Measurements from ENCODE around the gene GNG14. TPM values are rescaled to one million over a fixed set of nuclear protein-coding genes. Genes with fewer than 3 reads are reported as not detected.
"Not testable (repeated sequence)": the region's sequence is repeated elsewhere in the genome, so short reads cannot be mapped to it uniquely, and the experiment has no call there.

GNG14 gene
- total RNA-seq, 1 donor: not detected

- DNase-seq (ENCODE audit: low read depth in 2 of 3, low spot score in 2 of 3): peak; percentile 70 to 83 (median 83)
Measured at GRCh38 chr19:12666265-12667048, 21.3 kb upstream of the GNG14 start, which contains the start of the genes MAN2B1 and WDR83. Gene MAN2B1 (minus strand): TSS chr19:12666742. CDS start chr19:12666701, 41 bp downstream. Gene WDR83 (plus strand): TSS chr19:12666807. CDS start chr19:12669791, 2,984 bp downstream.

DNA sequence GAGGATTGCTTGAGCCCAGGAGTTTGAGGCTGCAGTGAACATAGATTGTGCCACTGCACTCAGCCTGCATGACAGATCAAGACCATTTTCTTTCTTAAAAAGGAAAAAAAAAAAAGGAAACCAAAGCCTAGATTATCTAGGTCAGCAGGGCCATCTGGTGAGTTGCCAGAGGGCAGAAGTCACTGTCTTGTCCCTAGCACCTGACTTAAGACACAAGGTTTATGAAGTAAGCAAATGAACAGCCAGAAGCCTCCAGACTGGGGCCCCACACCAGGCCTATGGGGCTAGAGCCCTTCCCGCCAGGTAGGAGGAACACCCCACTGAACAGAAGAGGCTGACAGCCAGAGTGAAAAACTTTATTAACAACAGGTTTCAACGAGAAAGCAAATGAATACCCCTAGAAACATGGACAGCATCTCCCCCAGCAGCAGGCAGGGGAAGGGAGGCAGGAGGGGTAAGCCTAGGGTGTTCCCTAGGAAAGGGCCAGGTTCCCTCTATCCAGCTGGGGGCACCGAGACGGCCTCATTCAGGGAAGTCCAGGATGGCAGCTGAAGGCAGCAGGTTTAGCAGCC lies 20.0 kb upstream of the GNG14 start:
- DNase-seq (ENCODE audit: low read depth in 2 of 3, low spot score in 2 of 3): no peak

DNA sequence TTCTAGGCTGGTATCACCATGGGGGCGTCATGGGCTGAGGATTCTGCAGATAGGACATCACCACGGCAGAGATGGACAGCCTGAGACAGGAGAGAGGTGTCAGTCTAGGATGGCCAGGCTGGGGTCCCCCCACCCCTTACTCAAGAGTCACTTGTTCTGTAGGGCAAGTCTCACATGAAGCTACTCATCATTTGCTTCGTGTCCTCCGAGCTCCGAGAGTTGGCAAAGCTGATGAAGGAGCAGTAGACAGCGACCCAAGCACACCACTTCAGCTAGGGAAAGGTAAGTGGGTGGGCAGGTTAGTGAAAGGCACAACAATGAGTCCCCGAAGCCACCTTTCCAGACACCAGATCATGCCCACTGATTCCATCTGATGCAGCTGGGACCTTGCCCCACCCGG lies 19.5 kb upstream of the GNG14 start:
- no peak for DNase-seq (ENCODE audit: low read depth in 2 of 3, low spot score in 2 of 3)

GRCh38 chr19:12668932-12669269 lies 18.9 kb upstream of the GNG14 start:
- DNase-seq (ENCODE audit: low read depth in 2 of 3, low spot score in 2 of 3): peak; percentile 40 to 67 (median 66)

GRCh38 chr19:12669270-12670158 lies 18.3 kb upstream of the GNG14 start:
- peak; percentile 79 to 83 (median 83) for DNase-seq (ENCODE audit: low read depth in 2 of 3, low spot score in 2 of 3)

DNA sequence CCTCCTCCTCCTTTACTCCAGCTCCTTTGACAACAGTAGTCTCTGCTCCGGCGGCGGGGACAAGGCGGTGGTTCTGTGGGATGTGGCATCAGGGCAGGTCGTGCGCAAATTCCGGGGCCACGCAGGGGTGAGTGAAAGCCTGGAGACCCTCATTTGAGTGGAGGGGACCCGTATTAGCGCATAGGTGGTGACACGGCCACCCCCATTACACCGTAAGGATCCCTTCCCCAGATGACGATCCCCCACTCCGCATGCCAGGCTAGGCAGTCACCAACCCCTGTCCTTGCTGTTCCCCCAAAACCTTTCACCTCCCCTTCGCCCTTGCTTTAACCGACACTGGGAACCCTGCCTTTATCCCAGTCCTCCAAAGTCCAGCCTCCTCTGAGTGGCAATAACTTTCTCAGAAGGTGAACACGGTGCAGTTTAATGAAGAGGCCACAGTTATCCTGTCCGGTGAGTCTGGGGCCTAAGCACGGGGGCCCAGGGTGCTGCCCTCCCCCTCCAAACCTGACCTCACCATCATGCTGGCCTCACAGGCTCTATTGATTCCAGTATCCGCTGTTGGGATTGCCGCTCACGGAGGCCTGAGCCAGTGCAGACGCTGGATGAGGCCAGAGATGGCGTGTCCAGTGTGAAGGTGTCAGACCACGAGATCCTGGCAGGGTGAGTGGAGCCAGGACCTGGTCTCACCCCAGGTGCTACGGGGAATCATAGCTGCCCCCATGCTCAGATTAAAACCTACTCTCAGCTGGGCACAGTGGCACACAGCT lies 17.5 kb upstream of the GNG14 start:
- no peak for DNase-seq (ENCODE audit: low read depth in 2 of 3, low spot score in 2 of 3)

- DNase-seq (ENCODE audit: low read depth in 2 of 3, low spot score in 2 of 3): no peak
Measured at GRCh38 chr19:12672744-12673143, 15.1 kb upstream of the GNG14 start.

DNA sequence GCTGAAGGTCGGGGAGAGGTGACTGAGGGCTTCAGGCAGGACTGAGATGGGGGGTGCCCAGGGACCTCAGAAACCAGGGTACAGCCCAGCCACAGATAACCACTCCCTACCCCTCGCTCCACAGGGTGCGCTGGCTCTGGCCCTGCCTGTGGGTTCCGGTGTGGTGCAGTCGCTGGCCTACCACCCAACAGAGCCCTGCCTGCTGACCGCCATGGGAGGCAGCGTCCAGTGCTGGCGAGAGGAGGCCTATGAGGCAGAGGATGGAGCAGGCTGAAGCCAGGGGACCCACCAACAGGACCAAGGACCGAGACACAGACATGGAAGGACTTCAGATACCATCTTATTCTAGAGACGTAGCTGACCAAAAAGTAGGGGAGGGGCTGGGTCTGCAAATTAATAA lies 12.4 kb upstream of the GNG14 start:
- DNase-seq (ENCODE audit: low read depth in 2 of 3, low spot score in 2 of 3): no peak

GRCh38 chr19:12675940-12676339 lies 11.9 kb upstream of the GNG14 start:
- no peak for DNase-seq (ENCODE audit: low read depth in 2 of 3, low spot score in 2 of 3)

DNA sequence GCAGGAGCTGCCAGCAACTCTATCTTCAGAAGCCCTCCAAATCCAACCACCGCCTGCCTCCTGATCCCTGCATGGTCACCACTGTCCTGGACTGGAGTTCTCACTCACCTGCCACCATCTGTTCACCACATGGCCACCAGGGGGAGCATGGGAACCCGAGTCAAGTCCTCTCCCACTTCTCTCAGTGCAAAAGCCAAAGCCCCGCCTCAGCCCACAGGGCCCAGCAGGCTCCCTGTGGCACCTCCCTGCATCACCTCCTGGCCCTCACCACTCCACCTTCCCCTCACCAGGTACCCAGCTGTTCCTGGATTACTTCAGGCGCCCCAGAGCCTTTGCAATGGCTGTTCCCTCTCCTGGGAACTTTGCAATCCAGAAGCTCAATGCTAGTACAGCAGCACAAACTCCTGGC lies 11.4 kb upstream of the GNG14 start:
- peak; percentile 53 to 88 (median 79) for DNase-seq (ENCODE audit: low read depth in 2 of 3, low spot score in 2 of 3)

DNA sequence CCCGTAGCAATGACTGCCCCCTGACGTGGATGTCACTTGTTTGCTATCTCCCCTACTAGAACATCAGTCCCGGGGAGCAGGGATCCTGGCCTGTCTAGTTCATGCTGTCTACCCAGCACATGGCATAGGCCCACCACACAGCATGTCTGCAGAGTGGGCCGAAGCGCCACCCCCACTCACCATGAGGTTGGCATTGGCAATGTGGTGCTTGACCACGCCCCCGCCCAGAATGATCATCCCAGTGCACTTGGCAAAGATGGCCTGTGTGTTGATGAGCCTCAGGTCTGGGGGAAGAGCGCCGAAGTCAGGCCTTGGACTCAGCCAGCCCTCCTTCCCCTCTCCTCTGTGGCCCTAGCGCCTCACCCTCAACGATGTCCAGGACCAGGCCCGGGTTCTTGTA lies 10.9 kb upstream of the GNG14 start:
- no peak for DNase-seq (ENCODE audit: low read depth in 2 of 3, low spot score in 2 of 3)

DNA sequence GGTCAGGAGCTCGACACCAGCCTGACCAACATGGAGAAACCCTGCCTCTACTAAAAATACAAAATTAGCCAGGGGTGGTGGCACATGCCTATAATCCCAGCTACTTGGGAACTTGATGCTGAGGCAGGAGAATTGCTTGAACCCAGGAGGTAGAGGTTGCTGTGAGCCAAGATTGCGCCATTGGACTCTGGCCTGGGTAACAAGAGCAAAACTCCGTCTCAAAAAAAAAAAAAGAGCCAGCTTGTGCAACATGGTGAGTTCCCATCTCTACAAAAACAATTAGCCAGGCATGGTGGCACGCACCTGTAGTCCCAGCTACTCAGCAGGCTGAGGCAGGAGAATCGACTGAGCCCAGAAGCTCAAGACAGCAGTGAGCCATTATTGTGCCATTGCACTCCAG lies 9.8 kb upstream of the GNG14 start:
- DNase-seq (ENCODE audit: low read depth in 2 of 3, low spot score in 2 of 3): not testable (repeated sequence)

DNA sequence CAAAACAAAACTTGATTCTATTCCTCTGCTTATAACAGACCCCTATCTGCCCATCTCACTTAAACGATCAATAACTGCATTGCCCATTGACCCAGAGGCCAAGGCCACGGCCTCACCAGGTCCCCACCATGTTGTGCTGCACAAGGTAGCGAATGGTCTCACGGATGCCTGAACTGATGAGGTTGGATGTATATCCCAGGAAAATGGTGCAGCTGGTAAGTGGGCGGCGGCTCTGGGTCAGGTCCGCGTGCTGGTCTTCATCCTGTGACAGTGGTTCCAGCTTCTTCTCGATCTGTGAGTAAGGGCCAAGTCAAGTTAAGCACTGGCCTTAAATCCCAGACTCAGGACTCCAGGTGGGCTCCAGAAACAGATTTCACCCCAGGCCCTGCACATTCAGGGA lies 7.8 kb upstream of the GNG14 start:
- DNase-seq (ENCODE audit: low read depth in 2 of 3, low spot score in 2 of 3): no peak

DNA sequence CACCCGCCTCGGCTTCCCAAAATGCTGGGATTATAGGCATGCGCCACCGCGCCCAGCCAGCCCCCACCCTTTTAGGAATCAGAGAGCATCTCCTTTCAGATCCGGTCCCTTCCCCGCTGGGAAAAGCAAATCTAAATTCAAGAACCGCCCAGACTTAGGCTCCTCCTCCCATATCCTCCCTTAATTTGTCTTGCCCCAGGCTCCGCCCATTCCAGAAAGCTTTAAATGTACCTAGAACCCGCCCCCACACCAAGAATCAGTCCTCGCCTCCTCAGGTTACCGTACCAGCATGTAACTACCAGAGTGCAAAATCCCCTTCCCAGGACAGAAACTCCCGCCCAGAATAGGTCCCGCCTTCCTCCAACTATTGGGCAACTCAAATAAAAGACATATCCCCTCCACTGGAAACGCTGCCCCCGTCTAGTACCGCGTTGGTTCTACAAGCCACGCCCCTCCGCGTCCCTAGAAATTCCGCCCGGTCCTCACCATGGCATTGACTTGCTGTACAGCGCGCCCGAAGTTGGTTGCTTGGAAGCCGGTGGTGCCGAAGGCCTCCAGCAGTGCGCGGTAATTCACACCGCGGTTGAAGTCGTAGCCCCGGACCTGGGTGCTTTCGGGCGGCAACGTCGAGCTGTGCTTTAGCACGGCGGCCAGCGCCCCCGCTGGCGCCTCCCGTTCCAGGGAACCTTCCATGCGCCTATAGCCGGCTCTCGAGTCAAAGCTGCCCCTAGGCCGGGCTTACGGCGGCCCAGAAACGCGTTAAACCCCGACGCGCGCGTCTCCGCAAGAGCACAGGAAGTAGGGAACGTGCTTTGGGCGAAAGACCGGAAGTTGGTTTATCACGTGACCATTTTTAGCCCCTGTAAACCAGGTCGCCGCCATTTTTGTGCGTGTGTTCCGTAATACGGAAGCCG lies 6.5 kb upstream of the GNG14 start, which contains the start of gene DHPS:
Gene DHPS (minus strand): TSS at position 807 of the 914 bp plus-strand sequence. CDS start 114 bp downstream, at position 693.
- DNase-seq (ENCODE audit: low read depth in 2 of 3, low spot score in 2 of 3): peak; percentile 92 to 98 (median 98)

DNA sequence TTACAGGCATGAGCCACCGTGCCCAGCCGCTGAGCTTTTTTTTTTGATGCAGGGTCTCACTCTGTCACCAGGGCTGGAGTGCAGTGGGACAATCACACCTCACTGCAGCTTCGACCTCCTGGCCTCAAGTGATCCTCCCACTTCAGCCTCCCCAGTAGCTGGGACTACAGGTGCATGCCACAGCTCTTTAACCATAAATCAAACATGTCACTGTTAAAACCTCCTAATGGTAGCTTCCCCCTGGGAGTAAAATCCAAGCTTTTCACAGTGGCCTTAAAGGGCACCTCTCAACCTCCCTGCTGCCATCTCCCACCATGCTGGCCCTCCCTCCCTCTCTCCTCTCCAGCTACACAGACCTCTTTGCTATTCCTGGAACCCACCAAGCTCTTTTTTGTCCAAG lies 2.0 kb upstream of the GNG14 start:
- no peak for DNase-seq (ENCODE audit: low read depth in 2 of 3, low spot score in 2 of 3)

- no peak for DNase-seq (ENCODE audit: low read depth in 2 of 3, low spot score in 2 of 3)
Measured at GRCh38 chr19:12689012-12689411, 1.2 kb downstream of the GNG14 start.

DNA sequence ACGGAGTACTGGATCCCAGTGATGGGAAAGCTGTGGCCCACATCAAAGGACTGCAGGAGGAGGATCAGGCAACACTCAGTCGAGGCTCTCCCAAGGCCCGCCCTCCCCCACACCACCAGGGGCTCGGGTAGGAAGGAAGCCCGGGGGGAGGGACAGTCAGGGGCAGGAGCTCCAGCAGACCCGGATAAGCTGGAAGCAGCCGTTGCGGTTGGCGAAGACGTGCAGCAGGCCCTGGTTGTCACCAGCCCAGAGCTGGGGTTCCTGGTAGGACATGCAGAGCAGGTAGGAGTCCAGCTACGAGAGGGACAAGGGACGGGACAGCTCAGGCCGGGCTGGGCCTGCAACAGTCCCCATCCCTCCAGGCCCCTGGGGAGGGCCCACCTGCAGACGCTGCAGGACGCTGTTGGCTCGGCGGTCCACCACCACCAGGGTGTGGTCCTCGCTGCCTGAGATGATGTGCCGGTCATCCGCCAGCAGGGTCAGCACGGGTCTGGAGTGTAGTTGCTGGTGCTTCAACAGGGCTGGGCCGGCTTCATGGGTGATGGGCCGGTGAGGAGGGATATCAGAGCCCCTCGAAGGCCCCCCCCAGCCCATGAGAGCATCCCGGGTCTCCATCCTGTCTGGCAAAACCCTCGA lies 1.9 kb downstream of the GNG14 start:
- DNase-seq (ENCODE audit: low read depth in 2 of 3, low spot score in 2 of 3): peak in 2 of 3 donors; percentile 67 to 89

DNA sequence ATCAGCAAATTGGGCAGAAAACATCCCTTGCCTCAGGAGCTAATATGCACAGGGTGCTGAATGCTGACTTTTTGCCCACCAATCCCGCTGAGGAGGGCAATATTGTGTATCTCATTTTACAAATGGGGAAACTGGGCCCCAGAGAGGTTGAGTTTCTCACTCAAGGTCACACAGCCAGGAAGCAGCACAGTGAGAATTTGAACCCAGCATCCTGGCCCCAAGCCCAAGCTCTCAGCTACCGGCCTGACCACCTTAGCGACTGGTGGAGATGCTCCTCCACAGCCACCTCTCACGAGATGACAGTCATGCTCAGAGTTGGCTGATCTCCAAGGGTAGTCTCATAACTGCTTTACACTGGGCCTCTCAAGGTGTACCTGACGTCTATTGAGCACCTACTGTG lies 5.2 kb downstream of the GNG14 start:
- DNase-seq (ENCODE audit: low read depth in 2 of 3, low spot score in 2 of 3): no peak

GRCh38 chr19:12694641-12695040 lies 6.8 kb downstream of the GNG14 start:
- no peak for DNase-seq (ENCODE audit: low read depth in 2 of 3, low spot score in 2 of 3)

Measured in hematopoietic multipotent progenitor cell (in vitro differentiated cells).